SK-N-SH (cell line): ENCODE data around the gene WWP2. TPM values are rescaled to one million over a fixed set of nuclear protein-coding genes. Genes with fewer than 3 reads are reported as not detected.

Experiments
- CTCF ChIA-PET: fragments of 300-600, 350-600 bp; formaldehyde crosslinking; extraction: SDS; loops from one replicate; lab custom pipeline; 2021; lab: Yijun Ruan, JAX
- POLR2A ChIA-PET: fragments of 350-600 bp; sonication (Branson Sonifier 250); formaldehyde crosslinking; extraction: SDS; loops from one replicate; lab custom pipeline; 2020; ENCODE audit warnings: antibody characterized with exemption, inconsistent platforms; lab: Yijun Ruan, JAX
- DNase-seq: peaks from one replicate; pipeline ENCODE4 v3.0.0; 2012
- H2AFZ ChIP-seq: fragments of 200-600 bp; sonication (generic); 2 replicates; pipeline ENCODE4 v1.8.1; 2016; ENCODE audit warnings: antibody characterized with exemption, mild to moderate bottlenecking, low read depth
- H3F3A ChIP-seq: fragments of 200-600 bp; sonication (generic); replicated peaks from 2 replicates; pipeline ENCODE3; 2016; ENCODE audit warnings: antibody characterized with exemption, mild to moderate bottlenecking; ENCODE audit not compliant: insufficient read depth
- H3K27ac ChIP-seq, 2 experiments: fragments of 200-500 bp in 1 of 2; fragments of 200-600 bp in 1 of 2; sonication (Bioruptor generic) in 1 of 2; sonication (generic), shearing (Covaris generic) in 1 of 2; 2 replicates each; pipeline versions ENCODE4 v1.5.1 to v1.6.1; 2014 to 2016; ENCODE audit warnings: low read depth in 2 of 2, inconsistent platforms in 1 of 2, low read length in 1 of 2, mild to moderate bottlenecking in 1 of 2, mixed read lengths in 1 of 2
- H3K27me3 ChIP-seq: fragments of 200-600 bp; sonication (generic), shearing (Covaris generic); 2 replicates; pipeline ENCODE4 v1.6.1; 2016; ENCODE audit warnings: mixed run types; ENCODE audit not compliant: insufficient read depth
- H3K36me3 ChIP-seq, 2 experiments: fragments of 200-500 bp in 1 of 2; fragments of 200-600 bp in 1 of 2; sonication (Bioruptor generic) in 1 of 2; sonication (generic) in 1 of 2; replicated peaks in 1 of 2; 2 replicates each; pipeline versions ENCODE3 to v1.5.1; 2014 to 2016; ENCODE audit warnings: low read length in 1 of 2, mild to moderate bottlenecking in 1 of 2; ENCODE audit not compliant: insufficient read depth in 2 of 2, control insufficient read depth in 1 of 2
- H3K4me1 ChIP-seq, 2 experiments: fragments of 200-500 bp in 1 of 2; fragments of 200-600 bp in 1 of 2; sonication (Bioruptor generic) in 1 of 2; sonication (generic), shearing (Covaris generic) in 1 of 2; 2 replicates each; pipeline versions ENCODE4 v1.5.1 to v1.6.1; 2014 to 2016; ENCODE audit warnings: low read depth in 1 of 2, low read length in 1 of 2, mixed run types in 1 of 2; ENCODE audit not compliant: insufficient read depth in 2 of 2, control insufficient read depth in 1 of 2
- H3K4me2 ChIP-seq: fragments of 200-600 bp; sonication (generic), shearing (Covaris generic); 2 replicates; pipeline ENCODE4 v1.6.1; 2017; ENCODE audit warnings: mixed run types
- H3K4me3 ChIP-seq, 2 experiments: fragments of 200-500 bp in 1 of 2; fragments of 200-600 bp in 1 of 2; sonication (Bioruptor generic) in 1 of 2; sonication (generic), shearing (Covaris generic) in 1 of 2; 2 replicates each; pipeline versions ENCODE4 v1.5.1 to v1.8.1; 2014 to 2016; ENCODE audit warnings: low read depth in 2 of 2, inconsistent platforms in 1 of 2, low read length in 1 of 2, mild to moderate bottlenecking in 1 of 2, mixed read lengths in 1 of 2, moderate library complexity in 1 of 2
- H3K79me2 ChIP-seq: fragments of 200-600 bp; sonication (generic); 2 replicates; pipeline ENCODE4 v1.8.1; 2017; ENCODE audit warnings: mild to moderate bottlenecking; ENCODE audit not compliant: insufficient read depth
- H3K9ac ChIP-seq: fragments of 200-600 bp; sonication (generic); 2 replicates; pipeline ENCODE4 v1.6.1; 2017; ENCODE audit warnings: mixed run types
- H3K9me2 ChIP-seq: fragments of 200-600 bp; sonication (generic); 2 replicates; pipeline ENCODE4 v1.6.1; 2017; ENCODE audit warnings: mixed run types
- H3K9me3 ChIP-seq: fragments of 200-600 bp; sonication (generic); 2 replicates; pipeline ENCODE4 v1.6.1; 2017; ENCODE audit warnings: mixed run types, mild to moderate bottlenecking, moderate library complexity
- H4K20me1 ChIP-seq: fragments of 200-600 bp; sonication (generic); 2 replicates; pipeline ENCODE4 v1.6.1; 2017; ENCODE audit warnings: mild to moderate bottlenecking, mixed run types; ENCODE audit not compliant: insufficient read depth
- CHD2 ChIP-seq: fragments of 150-350 bp; IDR thresholded peaks from 2 replicates; pipeline ENCODE4 v1.6.1; 2018; ENCODE audit warnings: low read length; ENCODE audit not compliant: partially characterized antibody
- ELF1 ChIP-seq: IDR thresholded peaks from 2 replicates; pipeline ENCODE4 v1.4.0; 2012
- EP300 ChIP-seq, 2 experiments: IDR thresholded peaks; 2 replicates each; pipeline versions ENCODE4 v1.4.0 to v1.6.1; 2012; ENCODE audit warnings: borderline replicate concordance in 1 of 2, low read depth in 1 of 2, low read length in 1 of 2
- GABPA ChIP-seq: IDR thresholded peaks from 2 replicates; pipeline ENCODE4 v1.4.0; 2012; ENCODE audit warnings: low read depth, mild to moderate bottlenecking
- GATA2 ChIP-seq: sonication (generic); formaldehyde crosslinking; IDR thresholded peaks from 2 replicates; pipeline ENCODE4 v1.5.0; 2020; ENCODE audit warnings: mild to moderate bottlenecking, missing genetic modification reagents
- MEF2A ChIP-seq: IDR thresholded peaks from 2 replicates; pipeline ENCODE4 v1.4.0; 2012; ENCODE audit warnings: low read depth, borderline replicate concordance
- MXI1 ChIP-seq: IDR thresholded peaks from 2 replicates; pipeline ENCODE4 v1.6.1; 2012; ENCODE audit warnings: mild to moderate bottlenecking, low read depth, low read length, improper control_type of control experiment
- NFIC ChIP-seq: IDR thresholded peaks from 2 replicates; pipeline ENCODE4 v1.4.0; 2012; ENCODE audit warnings: borderline replicate concordance
- NRF1 ChIP-seq: IDR thresholded peaks from 2 replicates; pipeline ENCODE4 v1.6.1; 2012; ENCODE audit warnings: low read depth, mild to moderate bottlenecking, low read length
- RAD21 ChIP-seq: IDR thresholded peaks from 2 replicates; pipeline ENCODE4 v1.6.1; 2012; ENCODE audit warnings: mild to moderate bottlenecking, low read length
- RFX5 ChIP-seq: IDR thresholded peaks from 2 replicates; pipeline ENCODE4 v1.6.1; 2012; ENCODE audit warnings: mild to moderate bottlenecking, improper control_type of control experiment, low read length
- RXRA ChIP-seq: IDR thresholded peaks from 2 replicates; pipeline ENCODE4 v1.4.0; 2012; ENCODE audit warnings: low read depth, mild to moderate bottlenecking, borderline replicate concordance
- SIN3A ChIP-seq: IDR thresholded peaks from 2 replicates; pipeline ENCODE4 v1.6.1; 2012; ENCODE audit warnings: low read depth, mild to moderate bottlenecking, low read length, moderate library complexity, borderline replicate concordance
- SMC3 ChIP-seq: IDR thresholded peaks from 2 replicates; pipeline ENCODE4 v1.6.1; 2012; ENCODE audit warnings: low read depth, low read length, improper control_type of control experiment
- WGBS: methylation state at CpG from one replicate; pipeline ENCODE4 v1.1.6; 2017; ENCODE audit warnings: low lambda C conversion rate; 5-methylcytosine and 5-hydroxymethylcytosine counted together
- polyA plus RNA-seq, 3 experiments: library from polyadenylated mRNA; depleted of rRNA; stranded (reverse); fragments of >200 nt; gene quantifications; 2 replicates each; pipeline ENCODE4 v1.2.3, GENCODE V29; 2012
- TF ChIP-seq, protein P1 (sequence below): IDR thresholded peaks from 2 replicates; pipeline ENCODE4 v1.4.0; 2012; ENCODE audit warnings: low read depth
- TF ChIP-seq, protein P2 (sequence below): fragments of 200-600 bp; sonication (generic); IDR thresholded peaks from 2 replicates; pipeline ENCODE4 v1.6.1; 2017; ENCODE audit warnings: antibody characterized with exemption, mild to moderate bottlenecking, moderate library complexity
- TF ChIP-seq, protein P3 (sequence below): IDR thresholded peaks from 2 replicates; pipeline ENCODE4; 2012
- TF ChIP-seq, protein P4 (sequence below): fragments of 150-350 bp; IDR thresholded peaks from 2 replicates; pipeline ENCODE4 v1.6.1; 2017; ENCODE audit warnings: antibody characterized with exemption, low read length, low read depth, borderline replicate concordance

WWP2 gene
- polyA plus RNA-seq, 1 of the 3 experiments (the other 2 are of a cell fraction): 13.3 TPM

DNA sequence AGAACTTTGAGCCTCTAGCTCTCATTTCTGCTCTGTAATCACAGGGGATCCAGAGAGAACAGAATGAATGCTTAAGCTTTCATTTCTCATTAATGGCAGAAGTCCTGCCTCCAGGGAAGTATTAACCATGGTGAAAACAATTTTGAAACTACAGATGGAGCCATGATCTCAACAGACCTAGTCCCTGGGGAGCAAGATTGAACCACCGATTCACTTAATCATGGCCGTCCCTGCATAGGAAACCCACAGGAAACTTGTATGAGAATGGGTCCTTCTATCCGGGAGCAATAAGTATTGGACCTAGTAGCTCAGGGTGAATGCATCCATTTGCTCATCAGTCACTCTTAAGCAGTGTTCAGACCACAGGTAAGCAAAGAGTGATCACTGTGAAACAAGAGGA lies 148.8 kb downstream of the WWP2 start:
- 57% methylated on average over 3 of the region's 3 CpGs for WGBS
- no peak overlapping the region for H2AFZ ChIP-seq
- no peak for DNase-seq
- no peaks in the 10 kb centered on the region for H4K20me1 ChIP-seq
- no peak overlapping the region for H3K27ac ChIP-seq
- peaks cover 3% of the 10 kb centered on the region for H3F3A ChIP-seq
- H3K36me3 ChIP-seq: peaks cover 4 to 6% of the 10 kb centered on the region in 2 experiments
- H3K27me3 ChIP-seq: no peaks in the 10 kb centered on the region
- ChIA-PET CTCF (interaction anchor here (1.2 to 1.4 kb wide), 2 partner anchors 10 to 19 kb away, joined by 3 to 4 read pairs; no protein-coding TSS in a partner anchor), POLR2A (no interaction called here)
- no peaks in the 10 kb centered on the region for H3K79me2 ChIP-seq
- TF ChIP-seq ELF1 (no peak), NFIC (no peak), RXRA (no peak), NRF1 (no peak), GABPA (no peak), MXI1 (no peak), SIN3A (no peak), RAD21 (no peak), GATA2 (no peak), MEF2A (no peak), EP300 (IDR thresholded peaks at IDR 0.05; ENCODE audit: borderline replicate concordance in 1 of 2, low read depth in 1 of 2, low read length in 1 of 2) (no peak), RFX5 (no peak), CHD2 (no peak), SMC3 (no peak)
- TF ChIP-seq, protein P1, sequence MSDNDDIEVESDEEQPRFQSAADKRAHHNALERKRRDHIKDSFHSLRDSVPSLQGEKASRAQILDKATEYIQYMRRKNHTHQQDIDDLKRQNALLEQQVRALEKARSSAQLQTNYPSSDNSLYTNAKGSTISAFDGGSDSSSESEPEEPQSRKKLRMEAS: no peak
- TF ChIP-seq, protein P2, sequence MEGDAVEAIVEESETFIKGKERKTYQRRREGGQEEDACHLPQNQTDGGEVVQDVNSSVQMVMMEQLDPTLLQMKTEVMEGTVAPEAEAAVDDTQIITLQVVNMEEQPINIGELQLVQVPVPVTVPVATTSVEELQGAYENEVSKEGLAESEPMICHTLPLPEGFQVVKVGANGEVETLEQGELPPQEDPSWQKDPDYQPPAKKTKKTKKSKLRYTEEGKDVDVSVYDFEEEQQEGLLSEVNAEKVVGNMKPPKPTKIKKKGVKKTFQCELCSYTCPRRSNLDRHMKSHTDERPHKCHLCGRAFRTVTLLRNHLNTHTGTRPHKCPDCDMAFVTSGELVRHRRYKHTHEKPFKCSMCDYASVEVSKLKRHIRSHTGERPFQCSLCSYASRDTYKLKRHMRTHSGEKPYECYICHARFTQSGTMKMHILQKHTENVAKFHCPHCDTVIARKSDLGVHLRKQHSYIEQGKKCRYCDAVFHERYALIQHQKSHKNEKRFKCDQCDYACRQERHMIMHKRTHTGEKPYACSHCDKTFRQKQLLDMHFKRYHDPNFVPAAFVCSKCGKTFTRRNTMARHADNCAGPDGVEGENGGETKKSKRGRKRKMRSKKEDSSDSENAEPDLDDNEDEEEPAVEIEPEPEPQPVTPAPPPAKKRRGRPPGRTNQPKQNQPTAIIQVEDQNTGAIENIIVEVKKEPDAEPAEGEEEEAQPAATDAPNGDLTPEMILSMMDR: no peak
- TF ChIP-seq, protein P3, sequence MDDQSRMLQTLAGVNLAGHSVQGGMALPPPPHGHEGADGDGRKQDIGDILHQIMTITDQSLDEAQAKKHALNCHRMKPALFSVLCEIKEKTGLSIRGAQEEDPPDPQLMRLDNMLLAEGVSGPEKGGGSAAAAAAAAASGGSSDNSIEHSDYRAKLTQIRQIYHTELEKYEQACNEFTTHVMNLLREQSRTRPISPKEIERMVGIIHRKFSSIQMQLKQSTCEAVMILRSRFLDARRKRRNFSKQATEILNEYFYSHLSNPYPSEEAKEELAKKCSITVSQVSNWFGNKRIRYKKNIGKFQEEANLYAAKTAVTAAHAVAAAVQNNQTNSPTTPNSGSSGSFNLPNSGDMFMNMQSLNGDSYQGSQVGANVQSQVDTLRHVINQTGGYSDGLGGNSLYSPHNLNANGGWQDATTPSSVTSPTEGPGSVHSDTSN: no peak
- H3K4me2 ChIP-seq: no peak overlapping the region
- H3K9me2 ChIP-seq: no peaks in the 10 kb centered on the region
- no peak overlapping the region for H3K9ac ChIP-seq
- H3K4me3 ChIP-seq: no peak overlapping the region
- no peaks in the 10 kb centered on the region for H3K4me1 ChIP-seq
- no peaks in the 10 kb centered on the region for H3K9me3 ChIP-seq

DNA sequence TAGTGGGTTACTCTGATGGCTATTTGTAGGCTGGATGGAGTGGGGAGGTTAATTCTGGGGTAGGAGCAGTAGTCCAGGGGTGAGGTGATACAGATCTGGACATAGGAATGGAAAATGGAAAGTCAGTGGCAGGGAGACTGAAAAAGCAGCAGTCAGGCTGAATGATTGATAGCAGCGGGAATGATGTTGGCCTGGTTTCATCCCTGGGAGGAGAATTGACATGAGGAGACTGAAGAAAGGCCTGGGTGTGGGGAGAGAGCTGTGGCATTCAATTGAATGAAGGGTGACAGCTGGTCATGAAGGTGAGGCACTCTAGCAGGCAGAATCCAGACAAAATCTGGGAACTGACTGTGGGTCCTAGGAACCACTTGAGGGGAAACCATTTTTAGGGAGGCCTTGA lies 154.3 kb downstream of the WWP2 start:
- Histone ChIP-seq H3K9ac (no peak overlapping the region), H3K79me2 (no peaks in the 10 kb centered on the region), H3K4me3 (no peak overlapping the region), H4K20me1 (no peaks in the 10 kb centered on the region)
- DNase-seq: no peak
- TF ChIP-seq, protein P3: peak; percentile 37; the same call in 1 of the 2 replicates
- TF ChIP-seq, protein P2: no peak
- no peak for TF ChIP-seq NFIC
- TF ChIP-seq, protein P4, sequence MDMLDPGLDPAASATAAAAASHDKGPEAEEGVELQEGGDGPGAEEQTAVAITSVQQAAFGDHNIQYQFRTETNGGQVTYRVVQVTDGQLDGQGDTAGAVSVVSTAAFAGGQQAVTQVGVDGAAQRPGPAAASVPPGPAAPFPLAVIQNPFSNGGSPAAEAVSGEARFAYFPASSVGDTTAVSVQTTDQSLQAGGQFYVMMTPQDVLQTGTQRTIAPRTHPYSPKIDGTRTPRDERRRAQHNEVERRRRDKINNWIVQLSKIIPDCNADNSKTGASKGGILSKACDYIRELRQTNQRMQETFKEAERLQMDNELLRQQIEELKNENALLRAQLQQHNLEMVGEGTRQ: no peak
- TF ChIP-seq, all 33 proteins: peak for 1
- H3K9me2 ChIP-seq: no peaks in the 10 kb centered on the region
- ChIA-PET POLR2A (no interaction called here), CTCF (no interaction called here)
- no peaks in the 10 kb centered on the region for H3K36me3 ChIP-seq
- H3K4me1 ChIP-seq: peaks cover 0 to 6% of the 10 kb centered on the region in 2 experiments; a peak in 2 of 4 replicates
- H3F3A ChIP-seq: peaks cover 15% of the 10 kb centered on the region
- H3K9me3 ChIP-seq: no peaks in the 10 kb centered on the region
- 95% methylated on average over 1 of the region's 1 CpG for WGBS
- H2AFZ ChIP-seq: no peak overlapping the region
- H3K4me2 ChIP-seq: no peak overlapping the region
- no peak overlapping the region for H3K27ac ChIP-seq
- H3K27me3 ChIP-seq: no peaks in the 10 kb centered on the region
